GM18519 (cell line): Measurements from ENCODE around the gene TMTC3.
"Not testable (repeated sequence)": the region's sequence is repeated elsewhere in the genome, so short reads cannot be mapped to it uniquely, and the experiment has no call there.

Experiments
- ATAC-seq: cut with Tn5 transposase; IDR thresholded peaks from one replicate; pipeline ENCODE4 v1.9.1; 2021; ENCODE audit warnings: mild to moderate bottlenecking, moderate library complexity; ENCODE audit not compliant: unreplicated experiment, low FRiP score

The TMTC3 gene

DNA sequence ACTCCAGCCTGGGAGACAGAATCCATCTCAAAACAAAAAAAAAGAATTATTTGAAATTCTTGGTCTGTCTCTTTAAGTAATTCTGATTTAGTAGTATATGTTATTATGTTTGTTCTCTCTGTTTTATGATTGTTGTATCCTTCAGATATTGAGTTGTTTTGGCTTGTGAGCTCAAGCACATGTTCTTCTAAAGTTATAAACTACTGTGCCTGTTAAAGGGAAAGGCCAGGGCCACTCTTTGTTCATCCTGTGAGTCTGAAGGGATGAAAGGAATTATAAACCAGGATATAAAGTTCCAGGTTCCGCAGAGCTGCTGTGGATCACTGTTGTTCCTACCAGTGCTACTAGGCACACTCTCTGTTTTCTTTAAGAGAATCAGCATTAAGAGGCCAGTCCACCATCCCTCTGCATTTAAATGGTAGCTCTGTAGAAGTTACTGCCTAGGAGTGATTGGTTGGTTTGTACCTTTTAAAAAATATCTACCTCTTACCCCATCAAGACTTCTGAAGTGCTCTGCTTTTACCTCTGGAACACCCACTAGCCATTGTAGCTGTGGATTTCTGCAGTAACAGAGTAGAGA lies 14.1 kb downstream of the TMTC3 start:
- ATAC-seq: no peak

DNA sequence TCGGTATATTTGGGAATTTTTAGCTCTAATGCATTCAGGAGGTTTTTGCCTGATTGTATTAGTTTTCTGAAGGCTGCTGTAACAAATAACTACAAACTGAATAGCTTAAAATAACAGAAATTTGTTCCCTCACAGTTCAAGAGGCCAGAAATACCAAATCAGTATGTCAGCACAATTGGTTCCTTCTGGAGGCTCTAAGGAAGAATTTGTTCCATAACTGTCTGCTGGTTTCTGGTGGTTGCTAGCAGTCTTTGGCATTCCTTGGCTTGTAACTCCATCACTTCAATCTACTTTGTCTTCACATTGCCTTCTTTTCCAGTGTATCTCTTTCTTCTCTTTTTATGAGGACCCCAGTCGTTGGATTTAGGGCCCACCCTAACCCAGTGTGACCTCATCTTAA lies 21.3 kb downstream of the TMTC3 start:
- ATAC-seq: no peak

DNA sequence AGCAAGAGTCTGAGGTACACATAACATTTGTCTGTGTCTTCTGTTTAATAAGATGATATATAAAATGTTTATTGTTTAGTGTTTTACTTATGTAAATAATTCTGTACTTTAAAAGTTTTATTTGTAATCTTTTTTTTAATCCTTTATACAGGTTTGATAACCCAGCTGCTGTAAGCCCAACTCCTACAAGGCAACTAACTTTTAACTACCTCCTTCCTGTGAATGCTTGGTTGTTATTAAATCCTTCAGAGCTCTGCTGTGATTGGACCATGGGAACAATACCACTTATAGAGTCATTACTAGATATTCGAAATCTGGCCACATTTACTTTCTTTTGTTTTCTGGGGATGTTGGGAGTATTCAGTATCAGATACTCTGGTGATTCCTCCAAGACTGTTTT lies 24.1 kb downstream of the TMTC3 start:
- no peak for ATAC-seq

DNA sequence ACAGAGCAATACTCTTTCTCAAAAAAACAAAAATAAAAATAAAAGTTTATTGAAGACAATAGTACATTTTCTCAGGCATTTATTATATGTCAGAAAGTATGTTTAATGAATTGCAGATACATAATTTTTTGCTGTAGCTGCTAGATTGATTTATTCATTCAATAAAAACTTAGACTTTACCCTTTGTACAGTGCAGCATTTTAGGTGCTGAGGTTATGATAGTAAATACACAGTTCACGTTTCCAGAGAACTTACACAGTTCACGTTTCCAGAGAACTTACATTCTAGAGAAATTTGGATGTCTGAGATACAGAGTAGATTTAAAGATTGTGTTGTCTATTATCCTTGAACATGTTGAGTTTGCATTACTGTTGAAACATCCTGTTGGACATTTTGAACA lies 25.3 kb downstream of the TMTC3 start:
- ATAC-seq: no peak

DNA sequence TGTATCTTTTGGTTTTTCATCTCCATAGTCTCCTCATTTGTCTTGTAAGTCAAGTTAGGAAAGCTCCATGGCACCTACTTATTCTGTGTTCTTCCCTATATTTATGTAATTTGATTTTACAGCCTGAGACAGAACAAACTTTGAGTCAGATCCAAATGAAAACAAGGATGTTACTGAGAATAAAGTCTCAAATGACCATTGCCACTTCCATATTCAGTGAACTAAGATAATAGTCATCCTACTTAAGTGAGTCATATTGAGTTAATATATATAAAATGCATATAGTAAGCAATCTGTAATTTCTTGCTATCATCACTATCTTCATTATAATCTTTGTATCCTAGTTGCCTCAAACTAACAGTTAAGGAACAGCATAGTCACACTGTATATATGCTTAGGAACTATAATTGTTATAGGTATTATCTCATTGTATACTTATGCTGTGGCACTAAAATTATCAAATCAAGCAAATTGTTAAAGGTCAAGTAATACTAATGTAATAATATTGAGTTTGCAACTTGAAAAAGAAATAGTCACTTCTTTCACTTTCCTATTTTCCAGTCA lies 30.8 kb downstream of the TMTC3 start:
- ATAC-seq: no peak

DNA sequence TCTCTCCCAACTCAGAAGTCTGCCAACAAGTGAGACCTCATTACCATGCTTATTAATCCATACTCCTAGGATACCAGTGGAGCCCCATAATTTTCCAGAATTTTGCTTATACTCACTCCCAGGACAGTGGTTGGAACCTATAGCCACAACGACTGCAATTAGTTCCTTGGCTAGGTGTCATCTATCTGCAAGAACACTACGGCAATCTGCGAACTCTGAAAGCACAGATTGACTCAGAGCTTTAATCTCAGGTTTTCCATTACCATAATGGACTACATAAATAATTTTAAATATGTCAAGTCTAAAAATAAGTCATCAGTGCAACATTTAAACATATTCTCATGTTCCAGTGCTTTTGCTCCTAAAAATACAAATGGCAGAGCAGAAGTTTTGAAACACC lies 33.4 kb downstream of the TMTC3 start:
- no peak for ATAC-seq

DNA sequence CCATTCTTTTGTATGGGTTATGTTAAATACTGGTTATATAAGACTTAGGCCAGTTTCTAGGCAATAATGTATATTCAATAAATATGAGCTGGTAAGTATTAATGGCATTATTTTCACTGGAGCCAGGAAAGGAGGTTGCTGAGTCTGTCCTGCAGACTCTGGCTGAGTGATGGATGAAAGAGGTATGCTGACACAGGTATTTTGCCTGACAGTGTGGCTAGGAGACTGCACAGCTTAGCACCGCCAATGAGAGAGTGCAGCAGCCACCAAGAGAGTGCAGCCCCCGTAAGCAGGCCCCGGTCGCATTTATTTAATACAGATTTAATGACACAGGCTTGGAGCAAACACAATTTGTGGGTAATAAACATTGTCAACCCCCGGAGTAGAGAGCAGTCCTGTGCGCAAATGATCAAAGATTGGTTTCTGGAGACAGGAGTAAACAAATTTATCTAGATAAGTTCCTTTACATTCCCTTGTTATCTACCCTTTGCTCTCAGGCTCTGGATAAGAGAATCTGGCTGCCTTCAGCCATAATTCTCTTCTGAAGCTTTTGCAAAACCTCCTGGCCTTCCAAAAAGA lies 37.4 kb downstream of the TMTC3 start:
- no peak for ATAC-seq

DNA sequence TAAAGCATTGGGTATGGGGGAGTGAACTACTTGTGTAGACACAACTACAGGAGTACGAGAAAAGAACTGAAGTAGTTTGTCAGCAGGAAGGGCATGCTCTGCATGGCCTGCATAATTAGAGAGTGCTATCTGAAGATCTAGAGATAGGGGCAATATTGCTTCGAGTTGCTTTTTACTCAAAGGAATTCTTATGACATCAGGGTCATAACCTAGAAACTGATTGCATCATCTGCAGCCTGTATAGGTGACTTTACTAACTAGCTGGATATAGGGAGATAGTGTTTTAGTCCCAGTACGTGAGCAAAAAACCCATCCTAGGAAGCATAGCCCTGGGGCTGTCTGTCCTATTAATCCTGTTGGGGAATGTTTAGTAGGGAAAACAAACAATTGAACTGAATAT lies 39.8 kb downstream of the TMTC3 start:
- ATAC-seq: no peak

DNA sequence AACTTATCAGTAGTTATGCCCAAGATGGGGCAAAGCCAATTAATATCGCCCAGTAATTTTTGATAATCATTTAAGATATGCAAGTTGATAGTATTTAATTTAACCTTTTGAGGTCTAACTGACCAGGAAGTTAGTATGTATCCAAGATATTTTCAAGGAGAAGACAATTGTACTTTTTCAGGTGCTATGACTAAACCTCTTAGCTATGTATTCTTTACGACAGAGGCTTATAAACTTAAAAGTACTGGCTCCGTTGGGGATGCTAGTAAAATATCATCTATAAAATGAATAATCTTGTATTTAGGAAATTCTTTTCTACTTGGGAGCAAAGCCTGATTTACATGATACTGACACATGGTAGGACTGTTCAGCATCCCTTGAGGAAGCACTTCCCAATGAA lies 40.3 kb downstream of the TMTC3 start:
- ATAC-seq: no peak

DNA sequence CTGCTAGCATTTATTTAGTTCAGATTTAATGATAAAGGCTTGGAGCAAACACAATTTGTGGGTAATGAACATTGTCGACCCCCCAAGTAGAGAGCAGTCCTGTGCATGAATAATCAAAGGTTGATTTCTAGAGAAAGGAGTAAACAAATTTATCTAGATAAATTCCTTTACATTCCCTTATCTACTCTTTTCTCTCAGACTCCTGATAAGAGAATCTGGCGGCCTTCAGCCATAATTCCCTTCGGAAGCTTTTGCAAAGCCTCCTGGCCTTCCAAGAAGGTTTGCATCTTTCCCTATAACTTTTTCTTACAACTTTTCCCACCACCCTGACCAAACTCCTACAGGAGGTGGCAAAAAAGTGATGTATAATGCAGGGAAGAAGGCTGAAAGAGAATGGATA lies 42.1 kb downstream of the TMTC3 start:
- no peak for ATAC-seq

DNA sequence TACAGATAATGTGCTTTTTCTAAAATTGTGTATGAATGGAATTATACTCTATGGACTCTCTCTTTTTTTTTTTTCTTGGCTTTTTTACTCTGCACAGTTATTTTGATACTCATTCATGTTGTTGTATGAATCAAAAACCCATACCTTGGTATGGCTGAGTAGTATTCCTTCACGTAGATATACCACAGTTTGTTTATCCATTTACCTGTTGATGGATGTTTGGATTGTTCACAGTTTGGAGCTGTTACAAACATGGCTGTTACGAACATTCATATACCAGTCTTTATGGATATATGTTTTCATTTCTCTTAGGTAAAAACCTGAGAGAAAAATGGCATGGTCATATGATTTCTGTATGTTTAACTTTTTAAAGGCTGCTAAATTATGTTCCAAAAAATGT lies 43.2 kb downstream of the TMTC3 start:
- no peak for ATAC-seq

DNA sequence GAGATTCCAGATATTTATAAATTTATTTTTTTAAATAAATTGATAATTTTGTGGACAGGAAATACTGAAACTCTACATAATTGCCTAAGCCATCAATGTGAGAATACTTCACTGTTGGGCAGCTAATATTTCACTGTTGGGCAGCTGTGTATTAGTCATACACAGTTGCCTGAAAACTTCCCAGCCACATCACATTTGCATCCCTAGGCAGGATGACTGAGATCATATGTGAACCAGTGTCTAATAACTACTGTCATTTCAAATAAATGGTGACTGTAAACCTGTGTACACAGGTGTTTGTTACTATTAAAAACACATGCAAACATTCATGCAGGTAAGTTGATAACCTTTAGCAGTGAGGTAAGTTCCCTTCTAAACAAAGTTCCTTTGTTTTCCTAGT lies 43.9 kb downstream of the TMTC3 start:
- ATAC-seq: no peak

DNA sequence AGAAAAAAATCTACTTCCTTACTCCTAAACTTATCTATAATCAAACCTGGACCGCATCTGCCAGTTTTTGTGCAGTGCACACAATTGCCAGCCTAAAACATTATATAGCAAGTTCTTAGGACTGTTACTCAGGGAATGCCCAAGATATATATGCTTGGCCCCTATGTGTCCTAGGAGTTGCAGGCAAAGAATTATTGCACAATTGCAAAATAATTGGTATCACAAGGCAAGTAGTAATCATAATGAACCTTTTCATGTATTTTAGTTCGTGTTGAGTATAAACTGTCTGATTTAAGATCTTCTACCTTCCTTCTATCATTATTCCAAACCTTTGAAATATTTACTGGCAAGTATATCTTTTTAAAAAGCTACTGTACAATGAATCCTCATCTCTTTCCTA lies 45.5 kb downstream of the TMTC3 start:
- no peak for ATAC-seq

DNA sequence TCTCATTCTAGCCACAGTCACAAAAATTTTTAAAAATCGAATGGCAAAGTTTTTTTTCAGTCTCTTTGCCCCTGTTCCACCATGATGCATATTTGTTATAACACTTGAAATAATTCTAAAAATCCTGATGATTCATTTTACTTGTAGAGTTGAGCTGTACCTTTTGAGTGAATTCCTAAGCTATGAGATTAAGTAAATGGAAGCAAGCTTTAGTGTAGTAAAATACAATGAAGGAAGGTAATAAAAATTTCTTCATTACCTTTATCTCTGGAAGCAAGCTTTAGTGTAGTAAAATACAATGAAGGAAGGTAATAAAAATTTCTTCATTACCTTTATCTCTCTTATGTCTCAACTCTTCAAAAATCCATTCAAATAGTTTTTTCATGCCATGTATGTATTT lies 46.1 kb downstream of the TMTC3 start:
- ATAC-seq: no peak

DNA sequence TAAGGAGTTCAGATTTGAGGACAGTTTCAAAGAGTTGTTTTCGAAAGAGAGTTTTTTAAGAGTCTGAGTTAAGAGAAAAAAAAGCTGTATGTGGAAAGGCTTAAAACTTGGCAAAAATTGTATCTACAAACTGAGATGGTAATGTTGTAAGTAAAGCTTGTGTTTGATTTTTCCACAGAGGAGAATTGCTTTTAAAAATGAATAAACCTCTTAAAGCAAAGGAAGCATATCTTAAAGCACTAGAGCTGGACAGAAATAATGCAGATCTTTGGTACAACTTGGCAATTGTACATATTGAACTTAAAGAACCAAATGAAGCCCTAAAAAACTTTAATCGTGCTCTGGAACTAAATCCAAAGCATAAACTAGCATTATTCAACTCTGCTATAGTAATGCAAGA lies 50.3 kb downstream of the TMTC3 start:
- ATAC-seq: no peak

DNA sequence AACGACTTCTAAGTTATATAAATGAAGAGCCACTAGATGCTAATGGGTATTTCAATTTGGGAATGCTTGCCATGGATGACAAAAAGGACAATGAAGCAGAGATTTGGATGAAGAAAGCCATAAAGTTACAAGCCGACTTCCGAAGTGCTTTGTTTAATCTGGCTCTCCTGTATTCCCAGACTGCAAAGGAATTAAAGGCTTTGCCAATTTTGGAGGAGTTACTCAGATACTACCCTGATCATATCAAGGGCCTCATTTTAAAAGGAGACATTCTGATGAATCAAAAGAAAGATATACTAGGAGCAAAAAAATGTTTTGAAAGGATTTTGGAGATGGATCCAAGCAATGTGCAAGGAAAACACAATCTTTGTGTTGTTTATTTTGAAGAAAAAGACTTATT lies 52.8 kb downstream of the TMTC3 start:
- ATAC-seq: no peak

DNA sequence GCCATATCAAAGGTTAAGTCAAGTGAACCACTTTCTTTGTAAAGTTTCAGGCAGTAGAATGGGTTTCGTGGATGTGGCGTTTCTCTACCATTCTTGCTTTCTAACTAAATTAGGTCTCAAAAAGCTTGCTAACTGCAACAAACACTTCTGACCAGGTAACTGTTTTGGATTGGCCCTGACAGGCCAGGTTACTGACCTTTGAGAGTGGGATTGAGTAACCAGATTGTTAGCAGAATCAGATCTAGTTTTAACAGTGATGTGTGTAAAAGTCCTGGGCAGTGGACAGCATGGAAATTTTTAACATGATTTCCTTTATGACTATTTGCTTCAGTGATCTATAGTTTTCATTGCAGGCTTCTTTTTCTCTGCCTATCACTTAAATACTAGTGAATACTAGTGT lies 57.9 kb downstream of the TMTC3 start:
- ATAC-seq: no peak

DNA sequence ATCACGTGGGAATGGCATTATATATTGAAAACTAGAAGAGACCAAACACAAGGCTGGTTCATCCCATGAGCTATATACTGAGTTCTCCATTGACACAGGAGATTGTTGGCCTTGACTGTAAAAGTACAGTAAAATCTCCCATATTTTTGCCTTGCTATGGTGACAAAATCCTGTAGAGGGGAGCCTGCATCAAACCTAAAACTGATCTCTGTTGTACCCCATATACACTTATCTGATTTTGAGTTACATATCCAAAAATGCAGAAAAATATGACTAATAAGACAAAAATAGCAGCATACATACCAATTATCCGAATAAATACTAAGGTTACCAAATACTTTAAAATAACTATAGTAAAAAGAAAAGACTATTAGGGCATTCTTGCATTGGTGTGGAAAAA lies 60.4 kb downstream of the TMTC3 start:
- no peak for ATAC-seq

DNA sequence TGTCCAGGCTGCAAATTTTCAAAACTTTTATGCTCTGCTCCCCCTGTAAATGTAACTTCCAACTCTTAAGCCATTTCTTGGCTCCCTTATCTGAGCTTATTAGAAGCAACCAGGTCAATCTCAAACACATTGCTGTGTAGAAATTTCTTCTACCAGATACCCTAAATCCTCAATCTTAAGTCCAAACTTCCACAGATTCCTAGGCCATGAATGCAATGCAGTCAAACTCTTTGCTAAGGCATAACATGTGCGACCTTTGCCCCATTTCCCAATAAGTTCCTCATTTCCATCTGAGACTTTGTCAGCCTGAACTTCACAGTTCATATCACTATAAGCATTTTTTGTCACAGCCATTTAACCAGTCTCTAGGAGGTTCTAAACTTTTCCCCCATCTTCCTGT lies 64.5 kb downstream of the TMTC3 start:
- no peak for ATAC-seq

DNA sequence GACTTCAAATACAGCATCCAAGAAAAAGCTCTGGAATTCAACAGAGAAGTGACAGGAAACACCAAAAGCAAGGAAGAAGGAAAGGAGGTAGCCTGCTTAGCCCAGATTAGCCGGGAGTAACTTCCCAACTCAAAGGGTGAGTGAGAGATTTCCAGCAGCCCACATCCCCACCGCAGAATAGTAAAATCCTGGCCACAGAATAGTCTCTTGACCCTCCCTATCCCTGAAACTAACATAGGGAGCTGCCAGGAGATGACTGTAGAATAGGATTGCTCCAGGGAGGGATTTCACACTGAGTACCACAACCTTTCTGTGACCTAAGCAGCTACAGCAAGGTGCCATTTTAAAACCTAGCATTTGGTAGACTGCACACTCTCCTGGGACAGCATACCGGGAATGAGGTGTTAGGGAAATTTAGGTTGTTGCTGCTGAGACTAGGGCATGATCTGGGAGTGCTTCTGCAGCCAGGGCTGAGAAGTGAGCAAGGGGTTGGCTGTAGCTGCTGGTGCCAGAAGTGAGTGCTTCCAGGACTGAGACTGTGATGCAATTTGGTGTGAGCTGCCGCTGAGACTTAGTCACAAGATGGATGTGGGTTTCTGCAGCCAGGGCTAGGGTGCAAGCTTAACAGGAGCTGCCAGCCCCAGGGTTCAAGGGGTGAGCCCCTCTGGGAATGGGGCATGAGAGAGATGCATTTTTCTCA lies 66.0 kb downstream of the TMTC3 start:
- no peak for ATAC-seq

DNA sequence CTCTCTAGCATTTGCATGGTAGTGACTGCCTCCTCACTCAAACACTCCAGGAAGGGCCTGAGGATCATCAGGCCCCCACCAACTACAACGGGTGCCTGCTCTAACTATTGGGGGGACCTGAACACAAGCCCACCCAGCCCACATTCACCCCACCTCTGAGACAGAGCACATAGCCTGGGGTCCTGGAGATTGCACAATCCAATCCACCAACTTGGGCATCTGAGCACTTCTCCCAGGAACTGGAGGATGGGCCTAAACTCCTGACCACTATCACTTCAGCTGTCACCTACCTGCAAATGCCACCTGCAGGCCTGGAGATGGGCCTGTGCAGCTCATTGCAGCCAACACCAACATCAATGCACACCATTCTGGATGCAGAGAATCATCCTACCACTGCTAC lies 66.6 kb downstream of the TMTC3 start:
- ATAC-seq: no peak

DNA sequence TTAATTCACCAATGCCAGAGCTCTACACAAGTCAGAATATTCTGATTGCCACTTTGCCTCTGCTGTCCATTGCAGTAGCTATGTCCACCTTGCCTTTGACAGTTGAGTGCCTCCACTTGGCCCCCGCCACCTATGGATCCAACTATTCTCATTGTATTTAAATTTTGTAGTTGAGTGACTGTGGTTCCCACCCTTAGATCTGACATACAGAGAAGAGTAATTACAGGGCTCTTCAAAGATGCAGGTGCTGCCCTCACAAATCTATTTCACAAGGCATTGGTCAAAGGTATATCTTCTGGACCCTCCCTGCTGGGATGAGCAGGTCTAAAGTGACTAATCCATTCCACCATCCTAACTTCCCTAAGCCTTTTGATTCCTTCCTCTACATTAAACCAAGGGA lies 68.2 kb downstream of the TMTC3 start:
- not testable (repeated sequence) for ATAC-seq
